ENCODE data around the gene PPP2R1B.

DNA sequence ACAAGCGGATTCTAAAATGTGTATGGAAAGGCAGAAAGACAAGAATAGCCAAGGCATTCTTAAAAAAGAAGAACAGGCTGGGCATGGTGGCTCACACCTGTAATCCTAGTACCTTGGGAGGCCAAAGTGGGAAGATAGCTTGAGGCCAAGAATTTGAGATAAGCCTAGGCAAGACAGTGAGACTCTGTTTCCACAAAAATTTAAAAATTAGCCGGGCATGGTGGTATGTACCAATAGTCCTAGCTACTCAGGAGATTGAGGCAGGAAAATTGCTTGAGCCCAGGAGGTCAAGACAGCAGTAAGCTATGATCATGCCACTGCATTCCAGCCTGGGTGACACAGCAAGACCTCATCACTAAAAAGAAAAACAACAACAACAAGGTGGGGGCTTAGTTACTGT lies 46.0 kb upstream of the PPP2R1B start:
- TF ChIP-seq, protein P1, sequence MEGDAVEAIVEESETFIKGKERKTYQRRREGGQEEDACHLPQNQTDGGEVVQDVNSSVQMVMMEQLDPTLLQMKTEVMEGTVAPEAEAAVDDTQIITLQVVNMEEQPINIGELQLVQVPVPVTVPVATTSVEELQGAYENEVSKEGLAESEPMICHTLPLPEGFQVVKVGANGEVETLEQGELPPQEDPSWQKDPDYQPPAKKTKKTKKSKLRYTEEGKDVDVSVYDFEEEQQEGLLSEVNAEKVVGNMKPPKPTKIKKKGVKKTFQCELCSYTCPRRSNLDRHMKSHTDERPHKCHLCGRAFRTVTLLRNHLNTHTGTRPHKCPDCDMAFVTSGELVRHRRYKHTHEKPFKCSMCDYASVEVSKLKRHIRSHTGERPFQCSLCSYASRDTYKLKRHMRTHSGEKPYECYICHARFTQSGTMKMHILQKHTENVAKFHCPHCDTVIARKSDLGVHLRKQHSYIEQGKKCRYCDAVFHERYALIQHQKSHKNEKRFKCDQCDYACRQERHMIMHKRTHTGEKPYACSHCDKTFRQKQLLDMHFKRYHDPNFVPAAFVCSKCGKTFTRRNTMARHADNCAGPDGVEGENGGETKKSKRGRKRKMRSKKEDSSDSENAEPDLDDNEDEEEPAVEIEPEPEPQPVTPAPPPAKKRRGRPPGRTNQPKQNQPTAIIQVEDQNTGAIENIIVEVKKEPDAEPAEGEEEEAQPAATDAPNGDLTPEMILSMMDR (IDR thresholded peaks at IDR 0.05): no peak
- TF ChIP-seq POLR2A (IDR thresholded peaks at IDR 0.05): no peak
